Caco-2 (cell line): Measurements from ENCODE around the gene PLEK. TPM values are rescaled to one million over a fixed set of nuclear protein-coding genes. Genes with fewer than 3 reads are reported as not detected.

ENCODE experiments used
- BruUV-seq: library from RNA; stranded (reverse); fragments of 400-500 nt; replicated peaks from 2 replicates; lab custom pipeline; 2021; lab: Mats Ljungman, UMichigan
- CTCF ChIA-PET: fragments of 300-600 bp; sonication (Branson Sonifier 250); formaldehyde crosslinking; loops from one replicate; lab custom pipeline; 2022; ENCODE audit warnings: antibody characterized with exemption; lab: Charles Lee
- POLR2A ChIA-PET: fragments of 300-600 bp; sonication (Branson Sonifier 250); formaldehyde crosslinking; loops from one replicate; lab custom pipeline; 2022; ENCODE audit warnings: antibody characterized with exemption; lab: Charles Lee
- DNase-seq, 2 experiments: peaks; one replicate each; pipeline versions ENCODE4 v3.0.0 to v3.0.0-alpha.2; 2020 to 2022
- H3K27me3 ChIP-seq: replicated peaks from 2 replicates; pipeline ENCODE4 v1.6.0; 2011; ENCODE audit warnings: low read length; ENCODE audit not compliant: control insufficient read depth, insufficient read depth
- H3K36me3 ChIP-seq: 2 replicates; pipeline ENCODE4 v1.5.1; 2011; ENCODE audit warnings: low read length; ENCODE audit not compliant: control insufficient read depth, insufficient read depth
- H3K4me1 ChIP-seq: fragments of 250-450 bp; sonication (Bioruptor Pico); 2 replicates; pipeline ENCODE4 v1.5.1; 2020; ENCODE audit warnings: mild to moderate bottlenecking
- H3K4me3 ChIP-seq: 2 replicates; pipeline ENCODE4 v1.5.1; 2011; ENCODE audit warnings: low read depth, mild to moderate bottlenecking, control low read depth, low read length
- H3K9me3 ChIP-seq: fragments of 250-450 bp; sonication (Bioruptor Pico); 2 replicates; pipeline ENCODE4 v1.5.1; 2020; ENCODE audit warnings: mild to moderate bottlenecking, moderate library complexity
- H3K27ac Mint-ChIP-seq: one replicate; pipeline ENCODE4 v1.8.0; 2022; ENCODE audit warnings: mixed read lengths; ENCODE audit not compliant: unreplicated experiment
- H3K27me3 Mint-ChIP-seq: one replicate; pipeline ENCODE4 v1.8.0; 2022; ENCODE audit warnings: mixed read lengths; ENCODE audit not compliant: insufficient read depth, unreplicated experiment
- H3K36me3 Mint-ChIP-seq: one replicate; pipeline ENCODE4 v1.8.0; 2022; ENCODE audit warnings: mild to moderate bottlenecking, mixed read lengths; ENCODE audit not compliant: insufficient read depth, unreplicated experiment
- H3K4me1 Mint-ChIP-seq: one replicate; pipeline ENCODE4 v1.8.0; 2022; ENCODE audit warnings: low read depth, mixed read lengths; ENCODE audit not compliant: unreplicated experiment
- H3K4me3 Mint-ChIP-seq: one replicate; pipeline ENCODE4 v1.8.0; 2022; ENCODE audit warnings: mild to moderate bottlenecking, moderate library complexity, mixed read lengths; ENCODE audit not compliant: unreplicated experiment
- H3K9me3 Mint-ChIP-seq: one replicate; pipeline ENCODE4 v1.8.0; 2022; ENCODE audit warnings: mixed read lengths; ENCODE audit not compliant: unreplicated experiment
- intact Hi-C: fragments of 100-400 bp; cut with micrococcal nuclease; formaldehyde crosslinking; loops from one replicate; pipeline ENCODE4 v1.10.0; 2022; ENCODE audit not compliant: unreplicated experiment
- total RNA-seq: library from RNA; stranded (reverse); gene quantifications from 2 replicates; pipeline ENCODE4 v1.2.3, GENCODE V29; 2022
- TF ChIP-seq, protein P1 (sequence below), 2 experiments: fragments of 200-600 bp in 1 of 2; IDR thresholded peaks; 1 replicate in 1 of 2; 2 replicates in 1 of 2; pipeline versions ENCODE4 v1.5.1 to v1.8.0; 2011 to 2022; ENCODE audit warnings: antibody characterized with exemption in 1 of 2, control low read depth in 1 of 2, inconsistent platforms in 1 of 2, low read depth in 1 of 2, low read length in 1 of 2, mild to moderate bottlenecking in 1 of 2, moderate library complexity in 1 of 2; ENCODE audit not compliant: insufficient read depth in 1 of 2, severe bottlenecking in 1 of 2, unreplicated experiment in 1 of 2

Gene PLEK
- total RNA-seq, 1 experiment from 2014 or later: not detected

DNA sequence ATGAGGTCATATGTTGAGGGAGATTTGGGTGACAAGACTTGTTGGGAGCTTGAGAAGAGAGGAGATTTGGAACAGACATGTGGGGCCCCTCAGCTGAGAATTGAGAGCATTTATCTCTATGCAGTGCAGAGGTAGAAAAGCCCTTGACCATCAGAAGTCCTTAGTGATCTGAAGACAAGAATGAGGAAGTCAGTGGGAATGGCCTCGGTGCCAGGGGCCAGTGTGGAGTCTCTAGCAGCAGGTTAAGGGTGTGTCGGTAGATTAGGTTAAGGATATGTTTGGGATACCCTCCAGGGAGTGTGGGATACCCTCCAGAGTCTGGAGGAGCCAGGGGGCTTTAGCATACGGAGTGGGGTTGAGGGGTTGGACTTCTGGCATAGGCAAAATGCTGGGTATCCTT is 60.4 kb downstream of the PLEK start:
- intact Hi-C loops: no loop called here
- Histone ChIP-seq H3K27me3 (no peaks in the 10 kb centered on the region), H3K9me3 (no peaks in the 10 kb centered on the region), H3K4me1 (no peaks in the 10 kb centered on the region), H3K36me3 (no peaks in the 10 kb centered on the region), H3K4me3 (no peak overlapping the region)
- no peak for DNase-seq
- CTCF ChIA-PET: no interaction called here
- TF ChIP-seq, protein P1, sequence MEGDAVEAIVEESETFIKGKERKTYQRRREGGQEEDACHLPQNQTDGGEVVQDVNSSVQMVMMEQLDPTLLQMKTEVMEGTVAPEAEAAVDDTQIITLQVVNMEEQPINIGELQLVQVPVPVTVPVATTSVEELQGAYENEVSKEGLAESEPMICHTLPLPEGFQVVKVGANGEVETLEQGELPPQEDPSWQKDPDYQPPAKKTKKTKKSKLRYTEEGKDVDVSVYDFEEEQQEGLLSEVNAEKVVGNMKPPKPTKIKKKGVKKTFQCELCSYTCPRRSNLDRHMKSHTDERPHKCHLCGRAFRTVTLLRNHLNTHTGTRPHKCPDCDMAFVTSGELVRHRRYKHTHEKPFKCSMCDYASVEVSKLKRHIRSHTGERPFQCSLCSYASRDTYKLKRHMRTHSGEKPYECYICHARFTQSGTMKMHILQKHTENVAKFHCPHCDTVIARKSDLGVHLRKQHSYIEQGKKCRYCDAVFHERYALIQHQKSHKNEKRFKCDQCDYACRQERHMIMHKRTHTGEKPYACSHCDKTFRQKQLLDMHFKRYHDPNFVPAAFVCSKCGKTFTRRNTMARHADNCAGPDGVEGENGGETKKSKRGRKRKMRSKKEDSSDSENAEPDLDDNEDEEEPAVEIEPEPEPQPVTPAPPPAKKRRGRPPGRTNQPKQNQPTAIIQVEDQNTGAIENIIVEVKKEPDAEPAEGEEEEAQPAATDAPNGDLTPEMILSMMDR (IDR thresholded peaks at IDR 0.05; ENCODE audit: insufficient read depth in 1 of 2, low read depth in 1 of 2, low read length in 1 of 2, severe bottlenecking in 1 of 2, unreplicated experiment in 1 of 2): no peak
- Mint-ChIP-seq H3K9me3 (no peaks in the 10 kb centered on the region), H3K27ac (no peak overlapping the region), H3K36me3 (no peaks in the 10 kb centered on the region), H3K27me3 (peaks cover 7% of the 10 kb centered on the region), H3K4me1 (no peaks in the 10 kb centered on the region), H3K4me3 (no peak overlapping the region)
- POLR2A ChIA-PET: no interaction called here
- BruUV-seq: no TSS peak

DNA sequence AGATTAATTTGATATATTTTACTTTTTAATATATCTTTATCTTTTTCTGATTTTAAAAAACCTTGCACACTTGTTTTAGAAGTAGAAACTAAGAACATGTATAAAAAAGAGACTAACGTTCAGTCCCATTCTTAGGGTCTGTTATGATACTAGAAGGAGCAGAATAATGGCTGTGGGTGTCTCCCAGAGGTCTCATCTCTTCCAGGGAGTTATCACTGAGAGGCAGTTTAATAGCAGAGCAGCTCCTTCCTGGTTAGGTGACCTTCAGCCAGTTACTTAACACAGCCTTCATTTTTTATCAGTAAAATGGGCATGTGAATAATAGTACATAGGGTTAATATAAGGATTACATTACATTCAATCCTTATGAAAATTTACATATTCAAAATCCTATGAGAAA is 61.4 kb downstream of the PLEK start:
- intact Hi-C loops: no loop called here
- Mint-ChIP-seq H3K4me3 (no peak overlapping the region), H3K4me1 (no peaks in the 10 kb centered on the region), H3K27ac (no peak overlapping the region), H3K27me3 (peaks cover 7% of the 10 kb centered on the region), H3K9me3 (no peaks in the 10 kb centered on the region), H3K36me3 (no peaks in the 10 kb centered on the region)
- TF ChIP-seq, protein P1 (IDR thresholded peaks at IDR 0.05; ENCODE audit: insufficient read depth in 1 of 2, low read depth in 1 of 2, low read length in 1 of 2, severe bottlenecking in 1 of 2, unreplicated experiment in 1 of 2): no peak
- Histone ChIP-seq H3K36me3 (no peaks in the 10 kb centered on the region), H3K27me3 (no peaks in the 10 kb centered on the region), H3K4me1 (no peaks in the 10 kb centered on the region), H3K9me3 (no peaks in the 10 kb centered on the region), H3K4me3 (no peak overlapping the region)
- no peak for DNase-seq
- BruUV-seq: no TSS peak
- ChIA-PET POLR2A (no interaction called here), CTCF (no interaction called here)

DNA sequence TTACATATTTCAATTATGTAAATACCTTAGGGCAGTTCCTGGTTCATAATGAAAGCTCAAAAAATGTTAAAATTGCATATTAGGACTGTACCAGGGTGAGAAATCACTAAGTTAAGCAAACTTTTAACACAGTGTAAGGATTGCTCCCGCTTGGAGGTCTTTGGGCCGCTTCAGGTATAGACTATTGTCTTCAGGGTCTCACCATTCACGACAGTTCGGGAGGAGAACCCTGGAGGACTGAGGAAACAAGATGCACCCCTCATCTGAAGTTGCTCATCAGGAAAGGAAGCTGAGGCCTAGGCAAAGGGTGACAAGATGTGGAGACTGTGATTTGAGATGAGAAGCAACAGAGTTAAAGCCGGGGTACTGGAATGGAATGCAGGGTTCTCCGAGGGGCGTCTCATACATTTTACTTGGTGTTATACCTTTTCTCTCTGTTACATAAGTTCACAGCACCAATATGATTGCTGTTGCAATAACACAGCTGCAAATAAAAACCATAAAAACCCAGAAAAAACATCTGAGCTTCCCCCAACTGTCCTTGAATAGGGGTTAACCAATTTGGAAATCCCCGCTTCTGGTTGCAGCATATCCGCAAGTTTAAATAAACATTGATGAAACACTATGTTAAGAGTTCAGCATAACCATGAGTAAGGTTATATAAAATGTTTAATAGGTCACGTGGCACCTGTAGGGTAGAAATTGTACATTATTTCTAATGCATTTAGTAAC is 61.9 kb downstream of the PLEK start:
- Histone ChIP-seq H3K4me3 (no peak overlapping the region), H3K4me1 (no peaks in the 10 kb centered on the region), H3K27me3 (no peaks in the 10 kb centered on the region), H3K9me3 (no peaks in the 10 kb centered on the region), H3K36me3 (no peaks in the 10 kb centered on the region)
- Mint-ChIP-seq H3K4me1 (no peaks in the 10 kb centered on the region), H3K27me3 (peaks cover under 1% of the 10 kb centered on the region), H3K27ac (no peak overlapping the region), H3K4me3 (no peak overlapping the region), H3K36me3 (no peaks in the 10 kb centered on the region), H3K9me3 (no peaks in the 10 kb centered on the region)
- ChIA-PET POLR2A (no interaction called here), CTCF (interaction anchor here (1.1 kb wide), 1 partner anchor 14 kb away, joined by 3 read pairs; no protein-coding TSS in a partner anchor)
- intact Hi-C loops: no loop called here
- no TSS peak for BruUV-seq
- TF ChIP-seq, protein P1 (IDR thresholded peaks at IDR 0.05; ENCODE audit: insufficient read depth in 1 of 2, low read depth in 1 of 2, low read length in 1 of 2, severe bottlenecking in 1 of 2, unreplicated experiment in 1 of 2): no peak
- DNase-seq: no peak
